ENCODE measurements around the gene TAAR1.

Gene TAAR1

DNA sequence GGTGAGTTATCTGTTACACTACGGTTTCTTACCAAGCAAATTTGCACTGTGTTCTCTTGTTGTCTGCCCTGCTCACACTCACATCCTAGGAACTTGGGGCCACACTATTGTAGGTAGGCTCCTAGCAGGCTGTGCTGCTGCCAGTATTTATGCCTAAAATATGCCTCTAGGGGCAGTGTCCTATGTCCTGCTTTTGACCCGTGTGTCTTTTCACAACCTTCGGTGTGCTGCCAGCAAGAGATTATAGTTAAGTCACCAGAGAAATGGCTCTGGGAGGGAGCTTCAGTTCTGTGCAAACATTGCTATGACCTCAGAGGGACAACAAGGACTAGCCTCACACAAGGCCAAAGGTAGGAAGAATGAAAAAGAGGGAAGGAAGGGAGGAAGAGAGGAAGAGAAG is 60.5 kb downstream of the TAAR1 start:
- TF ChIP-seq, protein P1, sequence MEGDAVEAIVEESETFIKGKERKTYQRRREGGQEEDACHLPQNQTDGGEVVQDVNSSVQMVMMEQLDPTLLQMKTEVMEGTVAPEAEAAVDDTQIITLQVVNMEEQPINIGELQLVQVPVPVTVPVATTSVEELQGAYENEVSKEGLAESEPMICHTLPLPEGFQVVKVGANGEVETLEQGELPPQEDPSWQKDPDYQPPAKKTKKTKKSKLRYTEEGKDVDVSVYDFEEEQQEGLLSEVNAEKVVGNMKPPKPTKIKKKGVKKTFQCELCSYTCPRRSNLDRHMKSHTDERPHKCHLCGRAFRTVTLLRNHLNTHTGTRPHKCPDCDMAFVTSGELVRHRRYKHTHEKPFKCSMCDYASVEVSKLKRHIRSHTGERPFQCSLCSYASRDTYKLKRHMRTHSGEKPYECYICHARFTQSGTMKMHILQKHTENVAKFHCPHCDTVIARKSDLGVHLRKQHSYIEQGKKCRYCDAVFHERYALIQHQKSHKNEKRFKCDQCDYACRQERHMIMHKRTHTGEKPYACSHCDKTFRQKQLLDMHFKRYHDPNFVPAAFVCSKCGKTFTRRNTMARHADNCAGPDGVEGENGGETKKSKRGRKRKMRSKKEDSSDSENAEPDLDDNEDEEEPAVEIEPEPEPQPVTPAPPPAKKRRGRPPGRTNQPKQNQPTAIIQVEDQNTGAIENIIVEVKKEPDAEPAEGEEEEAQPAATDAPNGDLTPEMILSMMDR (IDR thresholded peaks at IDR 0.05; ENCODE audit: insufficient read depth, low read length, poor library complexity, severe bottlenecking) = peak; percentile 42
- no peak for TF ChIP-seq EZH2phosphoT487 (conservative IDR thresholded peaks at IDR 0.05; ENCODE audit: low read length)
- H3K4me3 ChIP-seq (ENCODE audit: insufficient read depth, low read length, poor library complexity, severe bottlenecking) = no peak overlapping the region
- no peaks in the 10 kb centered on the region for H4K20me1 ChIP-seq (ENCODE audit: low read depth, low read length)
- no peak overlapping the region for H3K4me2 ChIP-seq (ENCODE audit: low read depth, low read length, poor library complexity, severe bottlenecking)
- H3K27ac ChIP-seq (ENCODE audit: low read depth, low read length) = no peak overlapping the region
- H3K79me2 ChIP-seq (ENCODE audit: insufficient read depth, low read length) = no peaks in the 10 kb centered on the region
- H3K9me2 ChIP-seq (replicated peaks; ENCODE audit: insufficient read depth, low read length) = no peaks in the 10 kb centered on the region
- H3K27me3 ChIP-seq (ENCODE audit: low read length) = no peaks in the 10 kb centered on the region
- H3K9me3 ChIP-seq (ENCODE audit: insufficient read depth, low read length) = no peaks in the 10 kb centered on the region
- H3K36me3 ChIP-seq (ENCODE audit: low read length) = no peaks in the 10 kb centered on the region
- no peak overlapping the region for H2AFZ ChIP-seq (ENCODE audit: low read depth, low read length, severe bottlenecking)
- H3K9ac ChIP-seq (ENCODE audit: low read length) = no peak overlapping the region
- H3F3A ChIP-seq (ENCODE audit: insufficient read depth) = no peaks in the 10 kb centered on the region

DNA sequence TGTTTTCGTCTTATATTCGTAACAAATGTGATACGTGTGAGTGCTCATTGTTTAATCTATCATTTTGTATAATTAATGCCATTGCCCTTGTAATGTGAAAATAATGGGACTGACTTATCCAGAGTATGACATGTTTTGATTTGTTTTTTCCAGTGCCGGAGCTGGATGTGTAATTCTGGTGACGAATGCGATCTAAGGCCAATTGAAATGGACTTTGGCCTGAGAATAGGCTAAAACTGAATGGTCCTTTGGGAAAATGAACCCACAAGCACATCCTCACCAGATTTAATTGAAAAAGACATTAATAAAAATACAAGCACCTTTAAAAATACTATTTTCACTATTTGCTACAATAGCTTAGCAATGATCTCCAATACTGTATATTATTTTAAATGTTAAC is 62.8 kb downstream of the TAAR1 start:
- Histone ChIP-seq H3K27me3 (ENCODE audit: low read length) (no peaks in the 10 kb centered on the region), H4K20me1 (ENCODE audit: low read depth, low read length) (no peaks in the 10 kb centered on the region), H3K27ac (ENCODE audit: low read depth, low read length) (no peak overlapping the region), H3K9me3 (ENCODE audit: insufficient read depth, low read length) (no peaks in the 10 kb centered on the region), H3K9me2 (replicated peaks; ENCODE audit: insufficient read depth, low read length) (no peaks in the 10 kb centered on the region), H3F3A (ENCODE audit: insufficient read depth) (no peaks in the 10 kb centered on the region), H3K9ac (ENCODE audit: low read length) (no peak overlapping the region), H3K4me2 (ENCODE audit: low read depth, low read length, poor library complexity, severe bottlenecking) (no peak overlapping the region), H3K4me3 (ENCODE audit: insufficient read depth, low read length, poor library complexity, severe bottlenecking) (no peak overlapping the region), H3K36me3 (ENCODE audit: low read length) (no peaks in the 10 kb centered on the region), H2AFZ (ENCODE audit: low read depth, low read length, severe bottlenecking) (no peak overlapping the region), H3K79me2 (ENCODE audit: insufficient read depth, low read length) (no peaks in the 10 kb centered on the region)
- TF ChIP-seq, protein P1 (IDR thresholded peaks at IDR 0.05; ENCODE audit: insufficient read depth, low read length, poor library complexity, severe bottlenecking) = no peak
- no peak for TF ChIP-seq EZH2phosphoT487 (conservative IDR thresholded peaks at IDR 0.05; ENCODE audit: low read length)

Measured in SU-DHL-6 (cell line).